A172 (cell line): ENCODE results near the gene TPD52L1. TPM values are rescaled to one million over a fixed set of nuclear protein-coding genes. Genes with fewer than 3 reads are reported as not detected.
"Not testable (repeated sequence)": the region's sequence is repeated elsewhere in the genome, so short reads cannot be mapped to it uniquely, and the experiment has no call there.

ENCODE experiments used
- DNase-seq: peaks from one replicate; pipeline ENCODE4 v3.0.0-alpha.2; 2015; ENCODE audit warnings: low spot score
- total RNA-seq: library from RNA; depleted of rRNA; stranded (reverse); fragments of >200 nt; shearing (Covaris generic); gene quantifications from 2 replicates; pipeline ENCODE4 v1.2.3, GENCODE V29; 2014; rRNA removed

The TPD52L1 gene, protein sequence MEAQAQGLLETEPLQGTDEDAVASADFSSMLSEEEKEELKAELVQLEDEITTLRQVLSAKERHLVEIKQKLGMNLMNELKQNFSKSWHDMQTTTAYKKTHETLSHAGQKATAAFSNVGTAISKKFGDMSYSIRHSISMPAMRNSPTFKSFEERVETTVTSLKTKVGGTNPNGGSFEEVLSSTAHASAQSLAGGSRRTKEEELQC
- 2.9 and 3.2 TPM in 2 replicates for total RNA-seq

DNA sequence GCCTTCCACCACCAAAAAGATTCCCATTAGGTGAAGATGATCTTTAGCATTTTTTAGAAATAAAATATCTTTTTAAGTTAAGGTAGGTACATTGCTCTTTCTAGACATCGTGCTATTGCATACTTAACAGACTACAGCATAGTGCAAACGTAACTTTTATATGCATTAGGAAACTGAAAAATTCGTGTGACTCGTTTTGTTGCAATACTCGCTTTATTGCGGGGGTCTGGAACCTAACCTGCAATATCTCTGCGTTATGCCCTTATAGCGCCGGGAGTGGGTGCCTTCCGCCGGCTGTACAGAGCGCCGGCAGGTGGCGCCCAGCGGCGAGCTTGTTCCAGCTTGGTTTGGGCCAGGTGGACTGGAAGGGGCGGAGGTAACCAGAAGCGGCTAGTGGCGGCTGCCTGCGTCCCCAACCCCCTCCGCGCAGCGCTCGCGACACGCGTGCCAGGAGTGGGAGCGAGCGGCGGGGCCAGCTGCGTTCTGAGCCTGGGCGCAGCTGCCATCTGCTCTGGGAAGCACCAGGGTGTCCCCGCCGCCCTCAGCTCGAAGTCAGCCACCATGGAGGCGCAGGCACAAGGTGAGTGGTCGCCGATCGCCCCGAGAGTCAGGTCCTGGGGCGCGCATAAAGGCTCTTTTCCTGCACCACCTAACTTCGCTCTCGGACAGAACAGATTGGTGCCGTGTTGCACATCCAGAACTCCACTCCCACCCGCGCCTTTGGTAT is at the start of gene TPD52L1:
TPD52L1 (plus strand) TSS at position 383 of the 727 bp plus-strand sequence; CDS start at position 562, 179 bp downstream.
- peak; percentile 57 for DNase-seq

DNA sequence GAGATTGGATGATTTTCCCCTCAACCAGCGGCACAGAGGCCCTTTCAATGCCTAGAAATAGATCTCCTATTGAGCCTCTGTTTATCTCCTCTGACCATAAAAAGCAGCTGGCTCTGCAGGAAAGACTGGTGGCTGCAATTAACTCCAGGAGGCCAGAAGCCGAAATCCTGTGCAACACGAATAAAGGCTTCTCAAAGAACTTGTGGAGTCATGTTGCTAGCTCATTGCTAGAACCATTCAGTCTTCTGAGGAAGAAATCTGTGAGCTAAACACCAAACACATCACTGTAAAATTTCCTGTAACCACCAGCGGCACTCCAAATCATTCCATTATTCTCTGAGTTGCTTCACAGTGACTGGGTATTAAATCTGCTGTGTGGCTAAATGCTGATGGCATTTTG is 49.1 kb upstream of the TPD52L1 start:
- DNase-seq = no peak

DNA sequence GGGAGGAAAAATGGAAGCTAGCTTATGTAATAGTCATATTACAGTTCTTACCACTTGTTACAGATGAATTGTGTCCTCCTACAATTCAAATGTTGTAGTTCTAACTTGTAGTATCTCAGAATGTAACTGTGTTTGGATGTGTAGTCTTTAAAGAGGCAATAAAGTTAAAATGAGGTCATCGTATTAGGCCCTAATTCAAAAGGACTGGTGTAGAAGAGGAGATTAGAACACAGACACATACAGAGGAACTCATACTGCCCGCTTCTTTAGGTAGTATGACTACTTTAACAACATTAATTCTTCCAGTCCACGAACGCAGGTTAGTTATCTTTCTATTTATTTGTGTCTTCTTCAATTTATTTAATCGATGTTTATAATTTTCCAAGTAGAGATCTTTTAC is 46.5 kb upstream of the TPD52L1 start:
- no peak for DNase-seq

DNA sequence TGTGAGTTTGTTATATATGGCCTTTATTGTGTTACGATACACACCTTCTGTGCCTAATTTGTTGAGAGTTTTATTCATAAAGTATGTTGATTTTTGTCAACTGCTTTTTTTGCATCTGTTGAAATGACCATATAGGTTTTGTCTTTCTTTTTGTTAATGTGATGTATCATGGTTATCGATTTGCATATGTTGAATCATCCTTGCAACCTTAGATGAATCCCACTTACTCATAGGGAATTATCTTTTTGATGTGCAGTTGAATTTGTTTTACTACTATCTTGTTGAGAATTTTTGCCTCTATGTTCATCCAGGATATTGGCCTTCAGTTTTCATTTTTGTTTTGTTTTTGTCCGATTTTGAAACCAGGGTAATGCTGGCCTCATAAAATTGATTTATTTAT is 45.7 kb upstream of the TPD52L1 start:
- DNase-seq = no peak

DNA sequence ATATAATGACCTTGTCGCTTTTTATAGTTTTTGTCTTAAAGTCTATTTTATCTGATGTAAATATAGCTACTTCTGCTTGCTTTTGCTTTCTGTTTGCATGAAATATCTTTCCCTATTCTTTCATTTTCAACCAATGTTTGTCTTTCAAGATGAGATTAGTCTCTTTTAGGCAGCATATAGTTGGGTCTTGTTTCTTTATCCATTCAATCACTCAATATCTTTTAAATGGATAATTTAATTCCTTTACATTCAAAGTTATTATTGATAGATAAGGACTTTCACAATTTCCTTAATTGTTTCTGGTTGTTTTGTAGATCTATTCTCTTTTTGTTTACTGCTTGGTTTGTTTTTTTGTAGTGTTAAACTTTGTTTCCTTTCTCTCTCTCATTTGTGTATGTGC is 43.5 kb upstream of the TPD52L1 start:
- DNase-seq = no peak

DNA sequence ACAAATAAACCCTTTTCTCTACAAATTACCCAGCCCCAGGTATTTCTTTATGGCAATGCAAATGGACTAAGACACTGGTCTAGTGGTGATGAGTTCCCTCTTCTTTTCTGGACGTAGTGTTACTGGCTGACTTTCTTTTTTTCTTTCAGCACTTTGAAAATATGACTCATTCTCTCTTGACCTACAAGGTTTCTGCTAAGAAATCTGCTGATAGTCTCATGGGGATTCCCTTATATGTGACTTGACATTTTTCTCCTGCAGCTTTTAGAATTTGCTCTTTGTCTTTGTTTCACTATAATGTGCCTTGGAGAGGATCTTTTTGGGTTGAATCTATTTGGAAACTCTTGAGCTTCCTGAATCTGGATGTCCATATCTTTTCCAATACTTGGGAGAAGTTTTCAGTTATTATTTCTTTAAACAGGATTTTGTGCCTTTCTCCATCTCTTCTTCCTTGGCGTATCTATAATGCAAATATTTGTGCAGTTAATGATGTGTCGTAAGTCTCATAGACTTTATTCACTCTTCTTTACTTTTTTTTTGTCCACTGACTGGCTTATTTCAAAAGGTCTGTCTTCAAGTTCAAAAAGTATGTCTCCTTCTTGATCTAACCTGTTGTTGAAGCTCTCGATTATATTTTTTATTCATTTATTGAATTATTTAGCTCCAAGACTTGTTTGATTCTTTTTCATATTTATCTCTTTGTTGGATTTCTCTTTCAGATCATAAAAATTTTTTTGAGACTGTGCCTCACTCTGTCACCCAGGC is 42.2 kb upstream of the TPD52L1 start:
- DNase-seq = no peak

DNA sequence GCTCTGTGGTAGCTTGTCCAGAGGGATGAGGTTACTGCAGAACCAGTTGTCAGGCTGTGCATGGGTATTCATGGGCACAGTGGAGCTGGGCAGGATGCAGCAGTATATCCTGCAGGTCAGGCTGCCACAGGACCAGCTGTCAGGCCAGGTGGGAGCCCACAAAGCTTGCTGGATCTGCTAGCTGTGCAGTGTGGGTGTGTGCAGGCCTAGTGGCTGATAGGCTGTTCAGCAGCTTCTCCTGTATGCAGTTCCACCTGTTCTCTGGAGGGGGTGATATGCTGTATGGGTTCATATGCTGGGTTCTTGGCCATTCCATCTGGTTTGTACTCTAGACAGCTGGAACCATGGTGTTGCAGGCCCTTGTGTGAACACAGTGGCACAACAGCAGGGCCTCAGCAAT is 40.6 kb upstream of the TPD52L1 start:
- no peak for DNase-seq

DNA sequence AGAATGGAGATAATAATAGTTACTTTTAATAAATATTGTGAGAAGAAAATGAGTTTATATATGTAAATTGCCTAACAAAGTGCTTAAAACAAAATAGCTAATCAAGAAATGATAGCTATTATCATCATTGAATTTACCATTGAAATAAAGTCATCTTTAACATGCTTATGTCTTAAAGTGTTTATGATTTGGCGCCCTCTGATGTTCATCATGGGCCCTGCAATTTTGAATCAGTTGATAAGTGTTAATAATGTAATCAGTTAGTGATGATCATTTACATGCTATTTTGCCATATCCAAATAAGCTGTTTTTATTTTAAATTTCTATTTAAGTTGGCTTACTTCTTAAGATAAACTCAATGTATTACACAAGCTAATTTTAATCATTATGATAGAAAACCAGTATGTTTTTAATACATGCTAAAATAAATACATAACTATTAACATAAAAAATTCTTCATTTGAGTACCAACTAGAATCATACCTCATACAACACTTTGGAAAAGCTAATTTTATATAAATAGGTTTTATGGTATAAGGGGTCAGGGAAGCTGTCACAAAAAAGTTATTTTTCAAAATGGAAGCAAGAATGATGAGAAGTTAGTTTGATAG is 39.2 kb upstream of the TPD52L1 start:
- peak; percentile 38 for DNase-seq

DNA sequence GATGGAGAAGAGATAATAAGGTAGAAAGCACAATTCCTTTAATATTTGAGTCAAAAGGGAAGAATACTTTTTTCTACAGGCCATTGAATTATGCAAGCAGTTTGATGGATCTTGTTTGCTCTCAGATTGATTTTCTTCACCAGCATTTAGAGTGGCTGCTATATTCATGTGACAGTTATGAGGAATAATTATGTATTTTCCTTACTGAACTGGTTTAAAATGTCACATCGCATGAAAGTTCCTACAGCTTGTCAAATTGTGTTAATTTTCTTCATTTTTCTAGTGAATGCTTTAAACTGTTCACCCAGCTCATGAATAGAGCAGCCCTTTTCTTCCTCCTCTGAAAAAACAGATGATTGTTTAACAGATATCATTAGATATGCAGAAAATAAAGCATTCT is 37.4 kb upstream of the TPD52L1 start:
- DNase-seq = no peak

DNA sequence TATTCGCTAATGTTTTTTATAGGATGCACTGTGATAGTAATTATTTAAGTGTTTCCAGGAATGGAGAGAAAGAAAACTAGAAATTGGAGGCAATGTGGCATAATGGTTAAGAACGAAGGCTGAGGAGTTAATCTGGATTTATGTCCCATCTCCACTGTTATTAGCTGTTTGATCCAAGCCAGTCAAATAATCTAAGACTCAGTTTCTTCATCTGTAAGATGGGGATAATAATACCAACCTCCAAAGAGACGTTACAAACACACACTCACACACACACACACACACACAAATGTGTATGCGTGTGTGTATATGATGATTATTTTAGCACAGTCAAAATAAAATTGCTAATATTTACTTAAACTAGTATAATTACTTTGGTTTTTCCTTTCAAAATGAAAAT is 36.9 kb upstream of the TPD52L1 start:
- no peak for DNase-seq

DNA sequence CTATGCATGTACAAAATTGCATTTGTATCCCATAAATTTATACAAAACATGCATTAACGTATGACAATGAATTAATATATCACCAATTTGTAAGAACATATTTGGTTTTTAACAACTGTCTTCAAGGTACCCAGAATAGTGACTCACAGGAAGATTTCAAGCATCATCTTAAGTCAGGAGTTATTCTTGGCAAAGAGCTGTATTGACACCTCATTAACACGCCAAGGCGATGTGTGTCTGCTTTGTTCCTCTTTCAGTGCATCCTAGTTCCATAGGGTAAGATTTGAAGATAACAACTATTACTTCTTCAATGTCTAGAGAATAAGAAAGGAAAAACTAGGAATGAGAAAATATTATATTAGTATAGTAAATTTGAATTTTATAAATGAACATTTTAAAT is 35.8 kb upstream of the TPD52L1 start:
- DNase-seq = peak; percentile 13

DNA sequence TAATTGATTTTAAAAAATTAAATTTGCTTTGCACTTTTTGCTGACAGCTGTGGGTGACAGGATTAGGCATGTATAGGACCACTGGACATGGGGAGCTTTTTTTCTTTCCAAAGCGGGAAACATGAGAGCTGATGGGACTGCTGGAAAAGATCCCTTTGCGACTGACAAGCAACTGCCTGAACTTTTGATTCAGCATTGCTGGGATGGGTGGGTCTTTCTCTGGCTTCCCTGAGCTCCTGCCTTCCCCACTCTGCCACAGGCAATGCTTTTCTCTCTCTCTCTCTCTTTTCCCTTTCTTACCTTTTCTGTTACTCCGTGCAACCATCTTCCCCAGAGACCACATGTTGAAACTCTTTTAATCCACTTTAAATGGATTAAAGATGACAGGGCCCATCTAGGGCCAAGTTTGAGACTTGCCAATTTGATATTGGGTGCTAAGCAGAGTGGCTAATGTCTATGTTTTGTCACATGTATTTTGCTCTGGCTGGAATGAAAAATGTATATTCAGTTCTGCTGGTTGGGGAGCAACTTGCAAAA is 33.5 kb upstream of the TPD52L1 start:
- no peak for DNase-seq

DNA sequence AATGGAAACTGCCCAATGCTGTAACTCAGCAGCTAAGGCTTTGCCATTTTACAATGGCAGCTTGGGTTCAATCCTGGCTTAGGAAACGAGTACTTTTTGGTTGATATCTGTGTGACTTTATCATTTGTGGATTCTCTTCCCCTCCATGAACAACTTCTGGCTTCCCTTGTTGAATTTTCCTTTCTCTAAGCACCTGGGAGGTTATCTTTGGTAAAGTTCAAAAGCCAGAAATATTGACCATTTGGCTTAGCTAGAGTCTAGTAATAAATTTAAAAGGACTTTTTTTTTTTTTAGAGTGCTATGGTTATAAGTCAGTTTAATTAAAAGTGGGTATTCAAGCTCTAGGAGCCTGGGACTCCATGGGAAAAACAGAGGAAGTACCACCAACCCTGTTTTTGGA is 31.7 kb upstream of the TPD52L1 start:
- no peak for DNase-seq

DNA sequence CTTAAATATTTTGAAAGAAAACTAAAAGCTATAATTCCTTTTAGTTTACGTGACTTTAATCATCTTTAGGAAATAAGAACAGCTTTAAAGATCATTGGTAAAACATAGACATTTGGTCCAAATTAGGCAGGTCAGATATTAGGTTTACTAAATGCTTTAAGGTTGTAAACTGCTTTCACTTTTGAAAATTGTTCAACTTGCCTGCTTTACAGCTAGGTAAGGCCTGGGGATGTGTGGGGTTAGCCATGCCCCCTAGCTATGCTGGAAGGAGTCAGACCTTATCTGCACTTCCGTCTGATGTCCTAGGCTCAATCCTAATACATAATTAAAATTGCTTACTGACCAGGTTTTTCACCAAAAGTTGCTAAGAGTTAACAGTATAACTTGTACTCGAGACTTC is 30.5 kb upstream of the TPD52L1 start:
- no peak for DNase-seq

DNA sequence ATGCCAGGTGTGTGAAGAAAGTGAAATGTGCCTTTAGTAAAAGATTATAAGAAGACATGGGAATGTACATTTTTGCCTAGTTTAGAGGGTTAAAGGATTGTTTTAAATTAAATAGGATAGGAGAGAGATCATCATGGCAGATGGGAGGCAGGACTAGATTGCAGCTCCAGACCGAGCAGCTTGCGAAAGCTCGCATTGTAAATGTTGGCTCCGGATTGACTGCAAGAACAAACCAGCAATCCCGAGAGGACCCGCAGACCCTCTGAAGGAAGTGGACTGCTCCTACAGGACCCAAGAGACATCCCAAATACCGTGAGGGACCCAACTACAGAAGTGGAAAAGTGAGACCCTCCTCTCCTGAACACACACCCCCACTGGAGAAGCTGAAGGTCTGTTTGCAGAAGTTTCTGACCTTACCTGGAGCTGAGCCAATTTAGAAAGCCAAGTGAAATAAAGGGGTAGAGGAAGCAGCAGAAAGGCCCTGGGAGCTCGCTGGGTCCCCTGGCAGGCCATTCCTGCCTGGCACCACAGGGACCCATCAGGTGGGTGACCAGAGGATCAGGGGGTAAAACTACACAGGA is 30.0 kb upstream of the TPD52L1 start:
- no peak for DNase-seq

DNA sequence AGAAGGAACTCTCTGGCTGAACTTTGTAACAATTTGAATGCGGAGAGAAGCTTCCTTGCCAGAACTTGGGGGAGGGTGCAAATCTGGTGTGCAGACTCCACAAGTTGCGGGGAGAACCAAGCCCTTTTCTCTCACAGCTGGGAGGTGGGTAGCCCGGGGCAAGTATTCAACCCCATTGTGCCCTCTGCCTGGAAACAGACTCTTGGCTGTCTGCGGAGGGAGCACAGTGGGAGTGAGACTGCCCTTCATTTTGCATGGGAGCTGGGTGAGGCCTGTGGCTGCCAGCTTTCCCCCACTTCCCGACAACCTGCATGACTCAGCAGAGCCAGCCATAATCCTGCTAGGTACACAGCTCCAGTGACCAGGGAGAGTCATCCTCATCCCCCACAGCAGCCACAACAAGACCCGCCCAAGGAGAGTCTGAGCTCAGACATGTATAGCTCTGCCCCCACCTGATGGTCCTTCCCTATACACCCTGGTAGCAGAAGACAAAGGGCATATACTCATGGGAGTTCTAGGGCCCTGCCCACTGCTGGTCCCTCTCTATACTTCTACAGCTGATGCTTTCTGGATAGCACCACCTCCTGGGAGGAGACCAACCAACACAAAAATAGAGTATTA is 29.4 kb upstream of the TPD52L1 start:
- DNase-seq = peak; percentile 61

DNA sequence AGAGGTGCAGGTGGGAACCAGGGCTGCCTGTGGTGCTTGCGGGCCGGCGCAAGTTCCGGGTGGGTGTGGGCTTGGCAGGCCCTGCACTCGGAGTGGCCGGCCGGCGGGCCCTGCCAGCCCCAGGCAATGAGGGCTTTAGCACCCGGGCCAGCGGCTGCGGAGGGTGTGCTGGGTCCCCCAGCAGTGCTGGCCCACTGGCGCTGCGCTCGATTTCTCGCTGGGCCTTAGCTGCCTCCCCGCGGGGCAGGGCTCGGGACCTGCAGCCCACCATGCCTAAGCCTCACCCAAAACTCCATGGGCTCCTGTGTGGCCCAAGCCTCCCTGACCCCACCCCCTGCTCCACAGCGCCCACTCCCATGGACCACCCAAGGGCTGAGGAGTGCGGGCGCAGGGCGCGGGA is 27.7 kb upstream of the TPD52L1 start:
- DNase-seq = not testable (repeated sequence)

DNA sequence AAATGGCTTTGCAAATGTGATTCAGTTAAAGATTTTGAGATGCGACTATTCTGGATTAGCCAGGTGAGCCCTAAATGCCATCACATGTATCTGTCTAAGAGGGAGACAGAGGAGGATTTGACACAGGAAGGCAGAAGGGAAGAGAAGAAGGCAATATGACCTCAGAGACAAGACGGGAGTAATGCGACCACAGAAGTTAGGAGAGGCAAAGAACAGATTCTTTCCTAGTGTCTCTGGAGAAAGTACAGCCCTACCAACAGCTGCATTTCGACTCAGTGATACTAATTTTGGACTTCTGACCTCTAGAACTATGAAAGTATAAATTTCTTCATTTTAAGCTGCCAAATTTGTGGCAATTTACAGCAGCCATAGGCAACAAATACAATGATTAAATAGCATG is 24.2 kb upstream of the TPD52L1 start:
- DNase-seq = no peak

DNA sequence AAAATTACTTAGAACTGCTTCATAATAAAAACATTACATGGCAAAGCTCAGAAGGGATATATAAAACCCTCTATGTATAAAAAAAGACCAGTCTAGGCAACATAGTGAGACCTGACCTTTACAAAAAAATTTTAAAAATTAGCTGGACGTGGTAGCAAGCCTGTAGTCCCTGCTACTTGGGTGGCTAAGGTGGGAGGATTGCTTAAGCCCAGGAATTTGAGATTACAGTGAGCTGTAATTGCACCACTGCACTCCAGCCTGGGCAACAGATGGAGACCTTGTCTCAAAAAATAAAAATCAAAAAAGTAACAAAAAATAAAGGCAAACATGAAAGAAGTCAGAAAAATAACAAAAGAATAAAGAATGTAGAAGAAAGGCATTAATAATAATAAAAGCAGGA is 21.5 kb upstream of the TPD52L1 start:
- no peak for DNase-seq

DNA sequence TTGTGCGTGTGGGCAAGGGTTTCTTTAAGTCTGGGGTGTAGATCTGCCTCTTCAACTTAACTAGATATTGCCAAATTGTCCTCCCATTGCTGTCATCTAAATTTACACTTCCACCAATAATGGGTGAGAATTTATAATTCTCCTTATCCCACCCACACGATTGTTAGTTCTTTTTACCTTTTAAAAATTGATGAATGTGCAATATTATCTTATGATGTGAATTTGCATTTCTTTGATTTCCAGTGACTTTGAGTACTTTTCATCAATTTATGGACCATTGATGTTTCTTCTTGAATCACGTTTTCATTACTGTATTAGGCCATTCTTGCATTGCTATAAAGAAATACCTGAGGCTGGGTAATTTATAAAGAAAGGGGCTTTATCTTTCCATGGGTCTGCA is 17.2 kb upstream of the TPD52L1 start:
- DNase-seq = no peak

DNA sequence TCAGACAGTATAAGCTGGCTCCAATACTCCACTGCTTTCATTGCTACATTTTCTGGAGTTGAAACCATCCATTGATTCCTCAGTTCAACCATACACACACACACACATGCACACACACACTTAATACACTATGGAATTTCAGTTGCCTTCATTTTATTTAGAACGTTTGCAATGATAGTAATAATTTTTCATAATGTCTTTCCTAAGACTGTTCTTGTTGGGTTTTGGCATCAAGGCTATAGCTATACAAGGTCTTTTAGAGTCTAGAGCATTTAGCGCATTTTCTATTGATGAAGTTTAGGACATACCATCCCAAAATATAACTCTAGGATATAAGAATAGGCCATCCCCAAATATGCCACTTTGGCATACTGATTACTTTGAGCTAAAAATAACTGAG is 15.5 kb upstream of the TPD52L1 start:
- DNase-seq = no peak
